NCI-H345 treated with DMSO at 0.1 percent for 48 hours (cell line): ENCODE results near the gene MS4A15.
"Not testable (repeated sequence)": the region's sequence is repeated elsewhere in the genome, so short reads cannot be mapped to it uniquely, and the experiment has no call there.

Source experiments
- DNase-seq: peaks from one replicate; lab custom pipeline; 2025; ENCODE audit not compliant: unreplicated experiment; lab: John Stamatoyannopoulos, UW

The MS4A15 gene

GRCh38 chr11:60801194-60801593 lies 44.5 kb downstream of the MS4A15 start:
- DNase-seq: no peak

- no peak for DNase-seq
These were observed 46.7 kb downstream of the MS4A15 start for GRCh38 chr11:60803273-60803936.

- no peak for DNase-seq
These were observed 52.6 kb downstream of the MS4A15 start for GRCh38 chr11:60809249-60809648.

GRCh38 chr11:60809691-60810090 lies 53.0 kb downstream of the MS4A15 start:
- DNase-seq: no peak

- DNase-seq: no peak
These were observed 53.5 kb downstream of the MS4A15 start for GRCh38 chr11:60810151-60810550.

GRCh38 chr11:60810569-60810968 lies 53.9 kb downstream of the MS4A15 start:
- DNase-seq: no peak

GRCh38 chr11:60813324-60813723 lies 56.7 kb downstream of the MS4A15 start:
- no peak for DNase-seq

GRCh38 chr11:60814112-60814511 lies 57.4 kb downstream of the MS4A15 start:
- DNase-seq: no peak

GRCh38 chr11:60816590-60817157 lies 60.0 kb downstream of the MS4A15 start:
- DNase-seq: no peak

- DNase-seq: no peak
These were observed 61.4 kb downstream of the MS4A15 start for GRCh38 chr11:60818057-60818456.

GRCh38 chr11:60821827-60822599 lies 65.3 kb downstream of the MS4A15 start:
- no peak for DNase-seq

GRCh38 chr11:60823745-60824306 lies 67.2 kb downstream of the MS4A15 start:
- DNase-seq: not testable (repeated sequence)

GRCh38 chr11:60825118-60825517 lies 68.5 kb downstream of the MS4A15 start:
- DNase-seq: no peak

GRCh38 chr11:60825790-60826189 lies 69.1 kb downstream of the MS4A15 start:
- no peak for DNase-seq
